ENCODE data around the gene GLIS1. TPM values are rescaled to one million over a fixed set of nuclear protein-coding genes. Genes with fewer than 3 reads are reported as not detected.

Gene GLIS1
- total RNA-seq, 1 experiment from 2014 or later: 0.28 TPM

DNA sequence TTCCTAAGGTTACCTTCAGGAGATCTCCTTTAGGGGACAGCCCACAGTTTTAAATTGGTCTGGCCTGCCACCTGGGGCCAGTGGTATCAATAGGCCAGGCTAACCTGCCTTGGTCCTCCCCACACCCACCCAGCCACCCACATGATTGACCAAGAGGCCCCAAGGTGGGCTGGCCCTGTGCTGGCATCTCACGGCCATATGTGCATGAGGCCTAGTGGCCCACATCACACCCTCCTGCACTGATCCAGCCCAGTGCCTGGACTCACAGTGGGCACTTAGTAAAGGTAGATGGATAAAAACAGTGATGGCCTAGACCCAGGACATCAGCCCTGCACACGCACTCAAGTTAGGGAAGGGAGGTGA lies 197.7 kb downstream of the GLIS1 start:
- H4K91ac ChIP-seq (ENCODE audit: insufficient read length, low read depth, low read length): no peak overlapping the region
- peaks cover 13% of the 10 kb centered on the region for H3K27me3 Mint-ChIP-seq (ENCODE audit: low read depth)
- no peak overlapping the region for H2BK20ac ChIP-seq (ENCODE audit: low read depth, low read length, poor library complexity, severe bottlenecking)
- no peak overlapping the region for H4K5ac ChIP-seq (ENCODE audit: insufficient read length, low read depth, low read length)
- H3K27ac ChIP-seq (ENCODE audit: insufficient read length, low read depth, low read length): no peak overlapping the region
- H3K27me3 ChIP-seq (ENCODE audit: insufficient read depth, low read length): no peaks in the 10 kb centered on the region
- TF ChIP-seq, protein P1, sequence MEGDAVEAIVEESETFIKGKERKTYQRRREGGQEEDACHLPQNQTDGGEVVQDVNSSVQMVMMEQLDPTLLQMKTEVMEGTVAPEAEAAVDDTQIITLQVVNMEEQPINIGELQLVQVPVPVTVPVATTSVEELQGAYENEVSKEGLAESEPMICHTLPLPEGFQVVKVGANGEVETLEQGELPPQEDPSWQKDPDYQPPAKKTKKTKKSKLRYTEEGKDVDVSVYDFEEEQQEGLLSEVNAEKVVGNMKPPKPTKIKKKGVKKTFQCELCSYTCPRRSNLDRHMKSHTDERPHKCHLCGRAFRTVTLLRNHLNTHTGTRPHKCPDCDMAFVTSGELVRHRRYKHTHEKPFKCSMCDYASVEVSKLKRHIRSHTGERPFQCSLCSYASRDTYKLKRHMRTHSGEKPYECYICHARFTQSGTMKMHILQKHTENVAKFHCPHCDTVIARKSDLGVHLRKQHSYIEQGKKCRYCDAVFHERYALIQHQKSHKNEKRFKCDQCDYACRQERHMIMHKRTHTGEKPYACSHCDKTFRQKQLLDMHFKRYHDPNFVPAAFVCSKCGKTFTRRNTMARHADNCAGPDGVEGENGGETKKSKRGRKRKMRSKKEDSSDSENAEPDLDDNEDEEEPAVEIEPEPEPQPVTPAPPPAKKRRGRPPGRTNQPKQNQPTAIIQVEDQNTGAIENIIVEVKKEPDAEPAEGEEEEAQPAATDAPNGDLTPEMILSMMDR (conservative IDR thresholded peaks at IDR 0.05): no peak
- H3K9me3 ChIP-seq (ENCODE audit: control insufficient read depth, low read depth, low read length): no peaks in the 10 kb centered on the region
- no peaks in the 10 kb centered on the region for H3K4me1 ChIP-seq (ENCODE audit: insufficient read depth, low read length)
- no CpG with 5 or more reads among the region's 2 CpGs for WGBS (ENCODE audit: extremely low coverage, insufficient read length, low lambda C conversion rate)
- H3K18ac ChIP-seq (ENCODE audit: insufficient read length, low read depth, low read length): no peak overlapping the region
- H4K20me1 ChIP-seq (ENCODE audit: control insufficient read depth, insufficient read depth, insufficient read length): no peaks in the 10 kb centered on the region
- H2BK120ac ChIP-seq (ENCODE audit: low read depth, low read length, poor library complexity, severe bottlenecking): no peak overlapping the region
- H2BK15ac ChIP-seq (ENCODE audit: low read depth, low read length): no peak overlapping the region
- no peak overlapping the region for H4K8ac ChIP-seq (replicated peaks; ENCODE audit: insufficient read length, low read depth, low read length)
- peaks cover 7 to 24% of the 10 kb centered on the region in 2 experiments for H3K4me1 Mint-ChIP-seq
- no peak overlapping the region for H3K23ac ChIP-seq (ENCODE audit: insufficient read length, low read depth, low read length)
- H2AFZ ChIP-seq (ENCODE audit: low read length): no peak overlapping the region
- no peak overlapping the region for H2BK12ac ChIP-seq (ENCODE audit: insufficient read length, low read depth, low read length)
- no peak for DNase-seq
- H3K36me3 Mint-ChIP-seq (ENCODE audit: insufficient read depth in 1 of 3, low read depth in 3 of 3): no peaks in the 10 kb centered on the region; a peak in 1 of 7 replicates
- no peak overlapping the region for H2AK5ac ChIP-seq (ENCODE audit: insufficient read length, low read length)
- H3K9me3 Mint-ChIP-seq: no peaks in the 10 kb centered on the region
- H3K23me2 ChIP-seq (ENCODE audit: insufficient read length, low read depth, low read length, poor library complexity, severe bottlenecking): no peaks in the 10 kb centered on the region
- H3T11ph ChIP-seq (ENCODE audit: low read length): no peak overlapping the region
- H3K9ac ChIP-seq (ENCODE audit: extremely low read depth, insufficient read length, low read length): no peak overlapping the region
- no peak overlapping the region for H3K14ac ChIP-seq (ENCODE audit: insufficient read depth, low read length)
- H3K4ac ChIP-seq (ENCODE audit: low read depth, low read length): no peak overlapping the region
- H3K27ac Mint-ChIP-seq: no peak overlapping the region; a peak in 2 of 7 replicates
- H3K79me2 ChIP-seq (ENCODE audit: insufficient read depth, low read length): no peaks in the 10 kb centered on the region
- H2BK5ac ChIP-seq (ENCODE audit: insufficient read length, low read length): no peak overlapping the region
- no peak overlapping the region for H3K56ac ChIP-seq (ENCODE audit: insufficient read length, low read depth, low read length)
- no peaks in the 10 kb centered on the region for H3K79me1 ChIP-seq (ENCODE audit: insufficient read depth, low read depth, low read length, poor library complexity, severe bottlenecking)
- no peak overlapping the region for H3K4me2 ChIP-seq (ENCODE audit: insufficient read depth, insufficient read length, low read length)
- no peak overlapping the region for H3K4me3 Mint-ChIP-seq
